LNCAP (cell line): Measurements from ENCODE around the gene TJP1.

ENCODE experiments used
- CTCF ChIP-seq: fragments of 450-650 bp; IDR thresholded peaks from 2 replicates; pipeline ENCODE4 v1.5.1; 2017; ENCODE audit warnings: mild to moderate bottlenecking

TJP1 gene

GRCh38 chr15:29701151-29701550, 121.1 kb downstream of the TJP1 start:
- TF ChIP-seq CTCF: no peak

GRCh38 chr15:29700296-29700695, 122.0 kb downstream of the TJP1 start:
- TF ChIP-seq CTCF: no peak

GRCh38 chr15:29699791-29700190, 122.5 kb downstream of the TJP1 start:
- no peak for TF ChIP-seq CTCF

- TF ChIP-seq CTCF: no peak
Measured at GRCh38 chr15:29698030-29698701, 124.1 kb downstream of the TJP1 start.

GRCh38 chr15:29696950-29697738, 125.1 kb downstream of the TJP1 start:
- TF ChIP-seq CTCF: no peak

- no peak for TF ChIP-seq CTCF
Measured at GRCh38 chr15:29695489-29696167, 126.6 kb downstream of the TJP1 start.

- TF ChIP-seq CTCF: no peak
Measured at GRCh38 chr15:29693225-29693624, 129.0 kb downstream of the TJP1 start.
